ENCODE data around the gene CBFA2T3. TPM values are rescaled to one million over a fixed set of nuclear protein-coding genes. Genes with fewer than 3 reads are reported as not detected.

CBFA2T3 gene
- total RNA-seq, 1 donor from 2014 or later, result not detected

DNA sequence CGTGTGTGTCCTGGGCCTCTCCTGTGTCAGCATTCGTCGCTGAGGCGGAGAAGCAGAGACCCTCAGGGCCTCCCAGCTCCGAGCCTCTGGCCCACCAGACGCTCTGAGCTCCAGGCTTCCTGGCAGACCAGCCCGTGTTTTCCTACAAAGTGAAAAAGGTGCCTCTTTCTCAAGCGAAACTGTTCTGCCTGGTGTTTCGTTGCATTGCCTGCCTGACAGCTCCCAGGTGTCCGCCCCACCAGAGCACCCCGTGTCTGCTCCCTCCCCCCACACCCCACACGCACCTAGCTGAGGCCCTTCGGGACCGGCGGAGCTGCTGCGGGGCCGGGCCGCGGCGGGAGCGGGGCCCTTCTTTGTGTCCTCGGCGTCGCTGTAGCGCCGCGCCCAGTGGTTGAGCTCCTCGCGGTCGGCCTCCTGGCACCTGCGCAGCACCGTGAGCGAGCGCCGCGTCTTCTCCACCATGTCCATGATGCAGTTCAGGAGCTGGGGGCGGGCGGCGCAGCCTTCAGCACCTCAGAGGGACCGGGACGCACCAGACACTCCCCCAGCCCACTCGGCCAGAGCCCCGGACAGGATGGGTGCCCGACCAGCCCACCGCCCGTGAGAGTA is 95.9 kb downstream of the CBFA2T3 start:
- no peaks in the 10 kb centered on the region for H3K36me3 Mint-ChIP-seq (ENCODE audit: low read depth)
- no peak overlapping the region for H3K27ac Mint-ChIP-seq (ENCODE audit: unreplicated experiment)
- no peak overlapping the region for H3K4me3 Mint-ChIP-seq (ENCODE audit: unreplicated experiment)
- H3K9me3 Mint-ChIP-seq (ENCODE audit: low read depth), result no peaks in the 10 kb centered on the region
- H3K4me1 Mint-ChIP-seq (ENCODE audit: low read depth), result no peaks in the 10 kb centered on the region
- TF ChIP-seq, protein P1, sequence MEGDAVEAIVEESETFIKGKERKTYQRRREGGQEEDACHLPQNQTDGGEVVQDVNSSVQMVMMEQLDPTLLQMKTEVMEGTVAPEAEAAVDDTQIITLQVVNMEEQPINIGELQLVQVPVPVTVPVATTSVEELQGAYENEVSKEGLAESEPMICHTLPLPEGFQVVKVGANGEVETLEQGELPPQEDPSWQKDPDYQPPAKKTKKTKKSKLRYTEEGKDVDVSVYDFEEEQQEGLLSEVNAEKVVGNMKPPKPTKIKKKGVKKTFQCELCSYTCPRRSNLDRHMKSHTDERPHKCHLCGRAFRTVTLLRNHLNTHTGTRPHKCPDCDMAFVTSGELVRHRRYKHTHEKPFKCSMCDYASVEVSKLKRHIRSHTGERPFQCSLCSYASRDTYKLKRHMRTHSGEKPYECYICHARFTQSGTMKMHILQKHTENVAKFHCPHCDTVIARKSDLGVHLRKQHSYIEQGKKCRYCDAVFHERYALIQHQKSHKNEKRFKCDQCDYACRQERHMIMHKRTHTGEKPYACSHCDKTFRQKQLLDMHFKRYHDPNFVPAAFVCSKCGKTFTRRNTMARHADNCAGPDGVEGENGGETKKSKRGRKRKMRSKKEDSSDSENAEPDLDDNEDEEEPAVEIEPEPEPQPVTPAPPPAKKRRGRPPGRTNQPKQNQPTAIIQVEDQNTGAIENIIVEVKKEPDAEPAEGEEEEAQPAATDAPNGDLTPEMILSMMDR (IDR thresholded peaks at IDR 0.05), result no peak
- no peak for DNase-seq (ENCODE audit: low spot score)
- peaks cover 21% of the 10 kb centered on the region for H3K27me3 Mint-ChIP-seq (ENCODE audit: low read depth)

DNA sequence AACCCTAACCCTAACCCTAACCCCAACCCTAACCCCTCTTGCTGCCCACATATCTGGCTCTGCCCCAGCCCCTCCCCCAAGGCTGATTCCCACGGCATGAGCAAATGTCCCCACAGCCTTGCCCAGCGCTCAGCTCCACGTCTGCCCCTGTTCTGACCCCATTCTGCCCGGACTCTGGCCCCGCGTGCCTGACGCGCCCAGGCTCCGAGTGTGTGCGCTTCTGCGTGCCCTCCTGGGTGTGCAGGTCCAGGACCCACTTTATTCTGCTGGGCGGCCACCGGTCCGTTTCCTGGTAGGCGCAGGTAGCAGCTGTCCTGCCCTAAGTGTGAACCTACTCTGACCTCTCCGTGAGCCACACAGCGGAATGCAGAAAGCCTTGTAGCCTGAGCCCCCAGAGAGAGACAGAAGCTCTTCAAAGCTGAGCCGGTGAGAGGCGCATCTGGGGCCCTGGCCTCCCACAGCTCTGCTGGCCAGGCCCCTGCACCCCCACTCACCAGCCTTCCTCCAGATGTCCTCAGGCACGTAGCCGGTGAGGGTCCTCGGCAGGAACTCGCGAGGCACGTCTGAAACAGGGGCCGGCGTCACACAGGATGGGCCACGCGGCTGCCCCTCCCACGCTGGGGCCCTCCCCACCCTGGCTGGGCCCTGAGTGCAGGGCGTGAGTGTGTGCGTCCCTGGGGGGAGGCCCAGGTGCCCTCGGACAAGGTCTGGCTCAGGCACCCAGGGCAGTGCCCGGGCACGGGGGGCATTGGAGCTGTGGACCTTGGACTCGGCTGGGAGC is 96.6 kb downstream of the CBFA2T3 start:
- DNase-seq (ENCODE audit: low spot score), result no peak
- Mint-ChIP-seq H3K4me3 (ENCODE audit: unreplicated experiment) (no peak overlapping the region), H3K4me1 (ENCODE audit: low read depth) (no peaks in the 10 kb centered on the region), H3K27ac (ENCODE audit: unreplicated experiment) (no peak overlapping the region), H3K27me3 (ENCODE audit: low read depth) (peaks cover 25% of the 10 kb centered on the region), H3K36me3 (ENCODE audit: low read depth) (no peaks in the 10 kb centered on the region), H3K9me3 (ENCODE audit: low read depth) (no peaks in the 10 kb centered on the region)
- TF ChIP-seq, protein P1 (IDR thresholded peaks at IDR 0.05), result no peak

DNA sequence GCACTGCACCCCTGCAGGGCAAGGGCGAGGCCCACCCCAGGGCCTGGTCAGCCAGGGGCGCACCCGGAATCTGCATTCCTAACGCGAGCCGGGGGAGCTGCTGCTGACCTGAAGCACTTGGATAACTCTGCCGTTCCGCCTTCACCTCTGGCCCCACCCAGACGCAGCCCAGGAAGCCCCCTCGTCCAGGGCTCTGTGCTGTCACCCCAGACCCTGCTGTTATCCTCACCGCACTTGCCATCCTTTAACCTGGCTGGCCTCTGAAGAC is 97.3 kb downstream of the CBFA2T3 start:
- H3K4me3 Mint-ChIP-seq (ENCODE audit: unreplicated experiment), result no peak overlapping the region
- no peaks in the 10 kb centered on the region for H3K36me3 Mint-ChIP-seq (ENCODE audit: low read depth)
- no peaks in the 10 kb centered on the region for H3K9me3 Mint-ChIP-seq (ENCODE audit: low read depth)
- H3K27me3 Mint-ChIP-seq (ENCODE audit: low read depth), result peaks cover 30% of the 10 kb centered on the region
- no peak overlapping the region for H3K27ac Mint-ChIP-seq (ENCODE audit: unreplicated experiment)
- TF ChIP-seq, protein P1 (IDR thresholded peaks at IDR 0.05), result no peak
- DNase-seq (ENCODE audit: low spot score), result no peak
- H3K4me1 Mint-ChIP-seq (ENCODE audit: low read depth), result no peaks in the 10 kb centered on the region

DNA sequence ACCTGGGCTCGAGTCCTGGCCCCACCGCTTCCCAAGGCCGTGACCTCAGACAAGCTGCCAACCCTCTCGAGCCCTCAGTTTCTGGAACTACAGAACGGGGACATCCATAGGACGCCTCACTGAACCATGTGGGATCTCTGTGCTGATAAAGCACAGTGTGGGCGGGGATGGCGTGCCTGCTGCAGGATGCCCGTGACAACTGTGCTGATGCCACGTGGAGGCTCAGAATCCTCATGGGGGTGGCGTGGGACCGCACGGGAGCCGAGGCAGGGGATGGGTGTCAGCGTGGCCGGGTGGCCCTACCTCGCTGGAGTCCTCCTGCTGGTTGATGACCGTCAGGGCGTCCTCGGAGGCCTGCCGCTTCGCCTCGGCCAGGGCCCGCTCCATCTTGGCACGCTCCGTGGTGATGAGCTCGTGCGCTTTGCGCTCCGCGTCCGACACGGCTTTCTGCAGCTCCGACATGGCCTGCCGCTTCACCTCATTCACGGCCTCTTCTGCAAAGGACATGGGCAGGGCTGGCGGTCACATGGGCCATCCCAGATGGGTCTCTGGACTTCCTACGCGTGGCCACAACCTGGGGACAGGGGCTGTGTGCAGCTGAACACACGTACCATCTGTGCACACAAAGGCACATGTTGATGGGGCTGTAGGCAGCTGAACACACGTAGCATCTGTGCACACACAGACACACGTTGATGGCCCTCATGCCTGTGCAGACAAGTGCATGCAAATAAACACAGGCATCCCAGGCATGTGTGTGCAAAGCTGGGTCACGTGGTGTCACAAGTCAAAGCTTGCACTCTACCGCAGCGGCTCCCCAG is 97.8 kb downstream of the CBFA2T3 start:
- TF ChIP-seq, protein P1 (IDR thresholded peaks at IDR 0.05), result no peak
- H3K27ac Mint-ChIP-seq (ENCODE audit: unreplicated experiment), result no peak overlapping the region
- H3K4me1 Mint-ChIP-seq (ENCODE audit: low read depth), result no peaks in the 10 kb centered on the region
- no peaks in the 10 kb centered on the region for H3K9me3 Mint-ChIP-seq (ENCODE audit: low read depth)
- no peak overlapping the region for H3K4me3 Mint-ChIP-seq (ENCODE audit: unreplicated experiment)
- no peak for DNase-seq (ENCODE audit: low spot score)
- peaks cover 31% of the 10 kb centered on the region for H3K27me3 Mint-ChIP-seq (ENCODE audit: low read depth)
- no peaks in the 10 kb centered on the region for H3K36me3 Mint-ChIP-seq (ENCODE audit: low read depth)

DNA sequence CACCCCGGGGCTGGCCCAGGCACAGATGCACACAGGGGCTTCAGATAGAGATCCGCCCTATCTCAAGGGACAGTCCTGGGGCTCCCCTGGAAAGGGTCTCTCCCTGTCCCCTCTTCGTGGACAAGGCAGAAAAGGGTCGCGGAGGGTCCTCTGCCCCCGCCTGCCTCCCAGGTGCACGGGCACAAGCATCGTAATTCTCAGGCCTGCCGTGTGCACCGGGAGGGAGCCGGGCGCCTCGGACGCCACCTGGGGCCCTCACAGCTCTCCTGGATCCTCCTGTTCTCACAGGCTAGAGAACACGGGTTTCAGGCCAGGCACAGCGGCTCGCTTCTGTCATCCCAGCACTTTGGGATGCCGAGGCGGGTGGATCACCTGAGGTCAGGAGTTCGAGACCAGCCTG is 98.7 kb downstream of the CBFA2T3 start:
- no peaks in the 10 kb centered on the region for H3K36me3 Mint-ChIP-seq (ENCODE audit: low read depth)
- H3K27ac Mint-ChIP-seq (ENCODE audit: unreplicated experiment), result no peak overlapping the region
- H3K27me3 Mint-ChIP-seq (ENCODE audit: low read depth), result peaks cover 31% of the 10 kb centered on the region
- no peak for DNase-seq (ENCODE audit: low spot score)
- no peaks in the 10 kb centered on the region for H3K4me1 Mint-ChIP-seq (ENCODE audit: low read depth)
- TF ChIP-seq, protein P1 (IDR thresholded peaks at IDR 0.05), result no peak
- H3K9me3 Mint-ChIP-seq (ENCODE audit: low read depth), result no peaks in the 10 kb centered on the region
- no peak overlapping the region for H3K4me3 Mint-ChIP-seq (ENCODE audit: unreplicated experiment)

All from chondrocyte (in vitro differentiated cells).